Mesenchymal stem cell (in vitro differentiated cells and primary cell): ENCODE data around the gene SAXO1.
"Not testable (repeated sequence)": the region's sequence is repeated elsewhere in the genome, so short reads cannot be mapped to it uniquely, and the experiment has no call there.

Experiments
- DNase-seq: peaks from one replicate; pipeline ENCODE4 v3.0.0-alpha.2; 2013
- H2AFZ ChIP-seq: one replicate; pipeline ENCODE4 v1.6.1; 2013; ENCODE audit warnings: low read depth, mild to moderate bottlenecking, control low read depth, inconsistent platforms, low read length, moderate library complexity
- H2AK5ac ChIP-seq: 2 replicates; pipeline ENCODE4 v1.6.1; 2013; ENCODE audit warnings: low read length, moderate library complexity, mild to moderate bottlenecking, inconsistent platforms; ENCODE audit not compliant: severe bottlenecking
- H2BK120ac ChIP-seq: one replicate; pipeline ENCODE4 v1.6.1; 2013; ENCODE audit warnings: low read depth, mild to moderate bottlenecking, inconsistent platforms, low read length, moderate library complexity
- H2BK12ac ChIP-seq, 2 experiments: one replicate each; pipeline ENCODE4 v1.6.1; 2013; ENCODE audit warnings: inconsistent platforms in 2 of 2, low read length in 2 of 2, mild to moderate bottlenecking in 2 of 2, moderate library complexity in 2 of 2, control low read depth in 1 of 2
- H2BK15ac ChIP-seq: one replicate; pipeline ENCODE4 v1.6.1; 2013; ENCODE audit warnings: mild to moderate bottlenecking, low read depth, inconsistent platforms; ENCODE audit not compliant: poor library complexity, severe bottlenecking
- H2BK5ac ChIP-seq: 2 replicates; pipeline ENCODE4 v1.6.1; 2013; ENCODE audit warnings: low read depth, mild to moderate bottlenecking, low read length, control low read depth, inconsistent platforms; ENCODE audit not compliant: poor library complexity, severe bottlenecking
- H3K14ac ChIP-seq, 2 experiments: one replicate each; pipeline ENCODE4 v1.6.1; 2013; ENCODE audit warnings: inconsistent platforms in 2 of 2, low read length in 2 of 2, control low read depth in 1 of 2, mild to moderate bottlenecking in 1 of 2, moderate library complexity in 1 of 2
- H3K18ac ChIP-seq, 2 experiments: one replicate each; pipeline ENCODE4 v1.6.1; 2013; ENCODE audit warnings: inconsistent platforms in 2 of 2, low read length in 2 of 2, control low read depth in 1 of 2, low read depth in 1 of 2, mild to moderate bottlenecking in 1 of 2
- H3K23ac ChIP-seq, 2 experiments: one replicate each; pipeline ENCODE4 v1.6.1; 2013; ENCODE audit warnings: inconsistent platforms in 2 of 2, low read length in 2 of 2, mild to moderate bottlenecking in 2 of 2, moderate library complexity in 2 of 2, control low read depth in 1 of 2
- H3K27ac ChIP-seq: 2 replicates; pipeline ENCODE4 v1.5.1; 2013; ENCODE audit warnings: mild to moderate bottlenecking, moderate library complexity, low read length, control low read depth, inconsistent platforms; ENCODE audit not compliant: poor library complexity, severe bottlenecking
- H3K27me3 ChIP-seq, 2 experiments: 2 replicates each; pipeline versions ENCODE4 v1.6.1 to v1.7.0; 2013; ENCODE audit warnings: low read length in 2 of 2, mild to moderate bottlenecking in 2 of 2, moderate library complexity in 2 of 2, control low read depth in 1 of 2, inconsistent platforms in 1 of 2; ENCODE audit not compliant: control insufficient read depth in 1 of 2, insufficient read depth in 1 of 2
- H3K36me3 ChIP-seq, 2 experiments: 2 replicates each; pipeline versions ENCODE4 v1.6.1 to v1.7.0; 2013; ENCODE audit warnings: low read length in 2 of 2, control low read depth in 1 of 2, inconsistent platforms in 1 of 2, low read depth in 1 of 2, mild to moderate bottlenecking in 1 of 2; ENCODE audit not compliant: insufficient read depth in 2 of 2, control insufficient read depth in 1 of 2
- H3K4ac ChIP-seq, 2 experiments: one replicate each; pipeline ENCODE4 v1.6.1; 2013; ENCODE audit warnings: inconsistent platforms in 2 of 2, low read length in 2 of 2, mild to moderate bottlenecking in 2 of 2, moderate library complexity in 2 of 2, control low read depth in 1 of 2, low read depth in 1 of 2
- H3K4me1 ChIP-seq: 2 replicates; pipeline ENCODE4 v1.6.1; 2013; ENCODE audit warnings: low read depth, low read length, control low read depth; ENCODE audit not compliant: control insufficient read depth, insufficient read depth
- H3K4me2 ChIP-seq: 2 replicates; pipeline ENCODE4 v1.6.1; 2013; ENCODE audit warnings: low read length, mild to moderate bottlenecking, inconsistent platforms; ENCODE audit not compliant: poor library complexity, severe bottlenecking
- H3K4me3 ChIP-seq, 2 experiments: 2 replicates each; pipeline versions ENCODE4 v1.5.1 to v1.7.0; 2013; ENCODE audit warnings: low read length in 2 of 2, mild to moderate bottlenecking in 2 of 2, control low read depth in 1 of 2, low read depth in 1 of 2; ENCODE audit not compliant: insufficient read depth in 1 of 2
- H3K79me1 ChIP-seq: replicated peaks from 2 replicates; pipeline ENCODE4 v1.6.1; 2013; ENCODE audit warnings: mild to moderate bottlenecking, control low read depth, low read length, inconsistent platforms; ENCODE audit not compliant: poor library complexity, severe bottlenecking
- H3K9ac ChIP-seq: 2 replicates; pipeline ENCODE4 v1.7.0; 2013; ENCODE audit warnings: mild to moderate bottlenecking, low read length, moderate library complexity
- H3K9me3 ChIP-seq: 2 replicates; pipeline ENCODE4 v1.7.0; 2013; ENCODE audit warnings: mild to moderate bottlenecking, low read length; ENCODE audit not compliant: control insufficient read depth
- H4K8ac ChIP-seq: one replicate; pipeline ENCODE4 v1.6.1; 2013; ENCODE audit warnings: inconsistent platforms, mild to moderate bottlenecking, low read length, moderate library complexity
- H4K91ac ChIP-seq: one replicate; pipeline ENCODE4 v1.6.1; 2013; ENCODE audit warnings: mild to moderate bottlenecking, low read length, inconsistent platforms
- WGBS: methylation state at CpG from one replicate; pipeline ENCODE4 v1.1.7; 2013; ENCODE audit warnings: mixed read lengths; 5-methylcytosine and 5-hydroxymethylcytosine counted together

Gene SAXO1

DNA sequence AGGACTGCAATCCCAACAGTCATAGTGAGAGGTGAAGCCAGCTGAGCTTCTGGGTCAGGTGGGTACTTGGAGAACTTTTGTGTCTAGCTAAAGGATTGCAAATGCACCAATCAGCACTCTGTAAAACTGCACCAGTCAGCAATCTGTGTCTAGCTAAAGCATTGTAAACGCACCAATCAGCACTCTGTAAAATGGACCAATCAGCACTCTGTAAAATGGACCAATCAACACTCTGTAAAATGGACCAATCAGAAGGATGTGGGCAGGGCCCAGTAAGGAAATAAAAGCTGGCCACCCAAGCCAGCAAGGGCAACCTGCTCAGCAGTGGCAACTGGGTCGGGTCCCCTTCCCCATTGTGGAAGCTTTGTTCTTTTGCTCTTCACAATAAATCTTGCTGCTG is 11.4 kb downstream of the SAXO1 start:
- DNase-seq, H3K18ac ChIP-seq: not testable (repeated sequence)

DNA sequence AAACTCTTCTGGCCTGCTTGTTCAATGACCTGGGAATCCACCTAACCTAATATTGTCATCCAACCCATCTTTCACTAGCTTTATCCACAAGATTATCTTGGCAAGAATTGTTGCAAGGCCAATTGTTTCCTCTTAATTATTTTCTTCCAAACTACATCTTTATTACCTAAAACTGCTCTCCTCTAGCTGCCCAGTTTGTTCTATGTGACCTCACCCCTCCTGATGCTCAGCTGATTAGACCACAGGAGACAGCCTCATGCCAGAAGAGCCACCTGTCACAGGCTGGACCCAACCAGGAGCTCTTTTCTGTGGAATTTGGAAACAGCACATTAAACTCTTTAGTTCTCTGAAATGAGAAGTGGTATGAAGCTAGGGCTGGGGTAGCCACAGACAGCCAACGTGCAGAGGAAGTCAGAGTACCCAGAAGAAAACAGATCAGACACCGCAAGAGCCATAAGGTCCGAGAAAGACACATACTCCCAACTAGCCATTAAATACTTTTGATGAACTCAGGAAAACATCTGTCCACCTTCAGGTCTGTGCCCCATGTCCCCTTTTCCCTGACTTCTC is 12.0 kb downstream of the SAXO1 start:
- no peak overlapping the region for H3K9ac ChIP-seq
- H2AK5ac ChIP-seq, result no peak overlapping the region
- 90% methylated on average over 3 of the region's 3 CpGs for WGBS
- H2BK5ac ChIP-seq, result no peak overlapping the region
- H3K14ac ChIP-seq, result no peak overlapping the region
- H3K4ac ChIP-seq, result no peak overlapping the region
- H3K27ac ChIP-seq, result no peak overlapping the region
- DNase-seq, result no peak
- H2BK12ac ChIP-seq, result no peak overlapping the region
- H3K4me3 ChIP-seq, result no peak overlapping the region
- H3K9me3 ChIP-seq, result no peaks in the 10 kb centered on the region
- H3K18ac ChIP-seq, result no peak overlapping the region
- no peaks in the 10 kb centered on the region for H3K79me1 ChIP-seq
- no peak overlapping the region for H2BK120ac ChIP-seq
- no peak overlapping the region for H2BK15ac ChIP-seq
- no peak overlapping the region for H4K91ac ChIP-seq
- H3K4me1 ChIP-seq, result no peaks in the 10 kb centered on the region
- no peak overlapping the region for H2AFZ ChIP-seq
- H4K8ac ChIP-seq, result no peak overlapping the region
- H3K36me3 ChIP-seq, result no peaks in the 10 kb centered on the region
- H3K4me2 ChIP-seq, result no peak overlapping the region
- no peaks in the 10 kb centered on the region for H3K27me3 ChIP-seq
- H3K23ac ChIP-seq, result no peak overlapping the region

More for the DNA sequence above, 11.4 kb downstream of the SAXO1 start:
- H2BK5ac ChIP-seq, H3K9ac ChIP-seq, H3K4me3 ChIP-seq, H2BK120ac ChIP-seq, H3K27ac ChIP-seq, H3K36me3 ChIP-seq, H3K9me3 ChIP-seq, H2AFZ ChIP-seq, H3K4me1 ChIP-seq, H3K23ac ChIP-seq, H3K27me3 ChIP-seq, H2AK5ac ChIP-seq, H4K8ac ChIP-seq, H3K79me1 ChIP-seq, H3K4me2 ChIP-seq, H3K14ac ChIP-seq, H2BK12ac ChIP-seq, H3K4ac ChIP-seq, H4K91ac ChIP-seq, H2BK15ac ChIP-seq: not testable (repeated sequence)
- WGBS, result 83% methylated on average over 2 of the region's 2 CpGs

DNA sequence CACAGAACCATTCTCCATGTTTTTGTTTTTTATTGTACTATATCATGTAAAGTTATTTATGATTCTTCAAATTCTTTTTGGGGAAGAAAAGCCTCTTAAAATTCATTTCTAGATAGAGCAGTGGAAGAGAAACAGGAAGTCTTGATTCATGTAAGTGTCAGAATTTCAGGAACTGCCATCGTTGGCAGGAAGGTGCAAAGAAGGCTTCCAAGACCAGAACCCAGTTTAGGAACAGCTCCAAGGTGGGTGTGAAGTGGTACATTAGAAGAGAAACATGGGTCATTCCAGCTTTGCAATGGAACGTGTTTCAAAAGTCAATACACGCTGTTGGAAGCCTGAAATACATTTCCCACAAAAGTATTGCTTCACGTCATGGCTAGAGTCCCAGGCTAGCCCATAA is 14.8 kb downstream of the SAXO1 start:
- no peak for DNase-seq
- Histone ChIP-seq H3K18ac (no peak overlapping the region), H3K23ac (no peak overlapping the region), H2BK15ac (no peak overlapping the region), H4K8ac (no peak overlapping the region), H3K4me3 (no peak overlapping the region), H2AK5ac (no peak overlapping the region), H3K79me1 (no peaks in the 10 kb centered on the region), H4K91ac (no peak overlapping the region), H2AFZ (no peak overlapping the region), H3K36me3 (no peaks in the 10 kb centered on the region), H3K4me2 (no peak overlapping the region), H2BK120ac (no peak overlapping the region), H3K9me3 (no peaks in the 10 kb centered on the region), H2BK12ac (no peak overlapping the region), H3K27me3 (no peaks in the 10 kb centered on the region), H3K27ac (no peak overlapping the region), H2BK5ac (no peak overlapping the region), H3K14ac (no peak overlapping the region), H3K4ac (no peak overlapping the region), H3K4me1 (no peaks in the 10 kb centered on the region), H3K9ac (no peak overlapping the region)
- 67% methylated on average over 4 of the region's 4 CpGs for WGBS

DNA sequence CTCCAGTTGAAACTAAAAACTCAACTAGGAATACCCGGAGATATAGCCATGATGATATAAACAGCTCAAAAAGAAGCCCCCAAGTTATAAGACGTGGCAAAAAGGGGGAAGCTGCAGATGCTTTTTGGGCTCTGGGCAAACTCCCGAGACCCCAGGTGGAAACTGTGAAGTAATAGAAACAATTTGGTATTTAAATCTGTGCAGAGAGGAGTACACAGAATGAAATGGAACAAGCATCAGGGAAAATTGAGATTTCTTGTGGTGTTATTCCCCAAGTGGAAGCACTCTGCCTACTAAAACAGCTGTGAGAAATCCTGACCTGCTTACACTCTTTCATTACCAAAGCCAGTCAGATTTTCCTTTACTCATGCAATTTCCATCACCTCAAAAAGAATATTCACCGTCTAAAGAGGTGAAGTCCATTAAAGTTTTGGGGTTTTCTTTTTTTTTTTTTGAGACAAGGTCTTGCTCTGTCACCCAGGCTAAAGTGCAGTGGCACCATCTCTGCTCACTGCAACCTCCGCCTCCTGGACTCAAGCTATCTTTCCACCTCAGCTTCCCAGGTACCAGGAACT is 23.5 kb downstream of the SAXO1 start:
- H4K91ac ChIP-seq, result no peak overlapping the region
- no peak overlapping the region for H2AFZ ChIP-seq
- no peak overlapping the region for H3K4ac ChIP-seq
- no peak overlapping the region for H2AK5ac ChIP-seq
- H3K27me3 ChIP-seq, result no peaks in the 10 kb centered on the region
- H3K9me3 ChIP-seq, result no peaks in the 10 kb centered on the region
- H4K8ac ChIP-seq, result no peak overlapping the region
- no peaks in the 10 kb centered on the region for H3K4me1 ChIP-seq
- no peak overlapping the region for H3K23ac ChIP-seq
- H3K79me1 ChIP-seq, result no peaks in the 10 kb centered on the region
- no peak overlapping the region for H2BK120ac ChIP-seq
- no peak overlapping the region for H2BK15ac ChIP-seq
- WGBS, result 83% methylated on average over 4 of the region's 5 CpGs
- no peak overlapping the region for H2BK12ac ChIP-seq
- no peak overlapping the region for H3K9ac ChIP-seq
- no peak overlapping the region for H3K14ac ChIP-seq
- H2BK5ac ChIP-seq, result no peak overlapping the region
- DNase-seq, result no peak
- no peaks in the 10 kb centered on the region for H3K36me3 ChIP-seq
- no peak overlapping the region for H3K4me2 ChIP-seq
- no peak overlapping the region for H3K18ac ChIP-seq
- no peak overlapping the region for H3K27ac ChIP-seq
- H3K4me3 ChIP-seq, result no peak overlapping the region
